ENCODE results near the gene ZNHIT3.

GRCh38 chr17:36527621-36528250, 41.3 kb downstream of the ZNHIT3 start:
- TF ChIP-seq CTCF (conservative IDR thresholded peaks at IDR 0.05): no peak
- no peak for TF ChIP-seq EZH2 (IDR thresholded peaks at IDR 0.05; ENCODE audit: low read depth)

Measured in PC-9 (cell line).